Sigmoid colon (tissue), 7 donors: ENCODE results near the gene PANK4. TPM values are rescaled to one million over a fixed set of nuclear protein-coding genes. Genes with fewer than 3 reads are reported as not detected.

Experiments
- DNase-seq: peaks from one replicate; pipeline ENCODE4 v3.0.0-alpha.2; 2019
- H3K27ac ChIP-seq, 4 donors: fragments of 200-600 bp; sonication (generic); one replicate each; pipeline ENCODE4 v1.5.1; 2016 to 2019; ENCODE audit warnings: mild to moderate bottlenecking in 1 of 4
- H3K27me3 ChIP-seq, 3 donors: fragments of 200-600 bp; sonication (generic); one replicate each; pipeline ENCODE4 v1.5.1; 2019; ENCODE audit warnings: mild to moderate bottlenecking in 1 of 3
- H3K36me3 ChIP-seq, 4 donors: fragments of 200-600 bp; sonication (generic); one replicate each; pipeline ENCODE4 v1.5.1; 2016 to 2019
- H3K4me1 ChIP-seq, 4 donors: fragments of 200-600 bp; sonication (generic); one replicate each; pipeline ENCODE4 v1.5.1; 2017 to 2019
- H3K4me3 ChIP-seq, 4 donors: fragments of 200-600 bp; sonication (generic); one replicate each; pipeline ENCODE4 v1.5.1; 2017 to 2019; ENCODE audit warnings: mild to moderate bottlenecking in 2 of 4, moderate library complexity in 1 of 4
- H3K9me3 ChIP-seq, 4 donors: fragments of 200-600 bp in 3 of 4; sonication (generic) in 3 of 4; one replicate each; pipeline versions ENCODE4 v1.5.1 to v1.6.1; 2013 to 2019
- CTCF ChIP-seq, 4 experiments: fragments of 450-650 bp in 3 of 4; fragments of 200-600 bp in 1 of 4; IDR thresholded peaks; one replicate each; pipeline ENCODE4 v1.5.1; 2016 to 2019; ENCODE audit warnings: antibody characterized with exemption in 4 of 4, mild to moderate bottlenecking in 3 of 4, moderate library complexity in 2 of 4
- EP300 ChIP-seq, 4 donors: sonication (generic); formaldehyde crosslinking; IDR thresholded peaks; one replicate each; pipeline ENCODE4 v1.6.1; 2017; ENCODE audit warnings: antibody characterized with exemption in 4 of 4
- POLR2A ChIP-seq, 2 donors: fragments of 450-650 bp; IDR thresholded peaks; one replicate each; pipeline ENCODE4 v1.6.1; 2016; ENCODE audit warnings: antibody characterized with exemption in 2 of 2, mild to moderate bottlenecking in 2 of 2, moderate library complexity in 2 of 2
- POLR2AphosphoS5 ChIP-seq, 4 donors: sonication (generic); formaldehyde crosslinking; IDR thresholded peaks; one replicate each; pipeline ENCODE4 v1.6.1; 2017; ENCODE audit warnings: antibody characterized with exemption in 4 of 4
- WGBS, 2 donors: extraction: QIAGEN DNeasy Blood & Tissue Kit; methylation state at CpG; one replicate each; pipeline ENCODE4 v1.1.7; 2013; 5-methylcytosine and 5-hydroxymethylcytosine counted together
- intact Hi-C: fragments of 100-400 bp; cut with DNase I; formaldehyde crosslinking; loops from one replicate; pipeline ENCODE4 v1.15.1; 2023
- polyA plus RNA-seq, 3 donors: library from polyadenylated mRNA; stranded (reverse); fragments of 200-250 nt; gene quantifications; one replicate each; pipeline ENCODE4 v1.2.3, GENCODE V29; 2013
- total RNA-seq, 4 donors: library from RNA; depleted of rRNA; stranded (reverse); fragments of >200 nt; gene quantifications; one replicate each; pipeline ENCODE4 v1.1.0, GENCODE V29; 2016
- donor health status: healthy with polysubstance abuse.
- donor health status: Bipolar disorder and iron deficiency.
- donor health status: healthy.

Gene PANK4
- total and polyA plus RNA-seq, 7 donors, result 11.4 to 37.7 (median 25.4) TPM

GRCh38 chr1:2516124-2516523 lies 10.3 kb downstream of the PANK4 start:
- H3K36me3 ChIP-seq, result peaks cover 84 to 100% (median 94%) of the 10 kb centered on the region in 4 donors
- H3K9me3 ChIP-seq, result no peaks in the 10 kb centered on the region
- no peaks in the 10 kb centered on the region for H3K4me1 ChIP-seq
- WGBS, 2 donors, result 92 to 97% methylated on average over 17 of the region's 17 CpGs
- no peak for DNase-seq
- H3K27ac ChIP-seq, result no peak overlapping the region
- TF ChIP-seq CTCF (IDR thresholded peaks at IDR 0.05) (no peak), EP300 (IDR thresholded peaks at IDR 0.05) (no peak), POLR2A (IDR thresholded peaks at IDR 0.05) (no peak), POLR2AphosphoS5 (IDR thresholded peaks at IDR 0.05) (no peak)
- H3K27me3 ChIP-seq, result no peaks in the 10 kb centered on the region
- intact Hi-C loops, result no loop called here
- no peak overlapping the region for H3K4me3 ChIP-seq

DNA sequence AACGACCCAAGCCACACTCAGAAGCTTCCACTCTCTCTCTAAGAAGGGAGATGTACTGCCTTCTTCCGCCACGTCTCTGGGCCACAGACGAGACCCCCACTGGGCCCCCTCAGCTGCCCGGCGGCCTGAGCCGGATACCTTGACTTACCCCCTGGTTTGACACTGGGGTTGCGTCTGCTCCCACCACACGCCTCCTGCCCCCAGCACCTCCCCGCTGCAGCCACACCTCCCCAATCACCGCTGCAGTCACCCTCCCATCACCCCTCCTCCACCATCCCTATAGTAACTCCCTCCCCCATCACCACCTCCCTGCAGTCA lies 10.7 kb downstream of the PANK4 start:
- 92 to 96% methylated on average over 11 of the region's 11 CpGs for WGBS, 2 donors
- TF ChIP-seq POLR2A (IDR thresholded peaks at IDR 0.05) (no peak), EP300 (IDR thresholded peaks at IDR 0.05) (no peak), CTCF (IDR thresholded peaks at IDR 0.05) (no peak), POLR2AphosphoS5 (IDR thresholded peaks at IDR 0.05) (no peak)

DNA sequence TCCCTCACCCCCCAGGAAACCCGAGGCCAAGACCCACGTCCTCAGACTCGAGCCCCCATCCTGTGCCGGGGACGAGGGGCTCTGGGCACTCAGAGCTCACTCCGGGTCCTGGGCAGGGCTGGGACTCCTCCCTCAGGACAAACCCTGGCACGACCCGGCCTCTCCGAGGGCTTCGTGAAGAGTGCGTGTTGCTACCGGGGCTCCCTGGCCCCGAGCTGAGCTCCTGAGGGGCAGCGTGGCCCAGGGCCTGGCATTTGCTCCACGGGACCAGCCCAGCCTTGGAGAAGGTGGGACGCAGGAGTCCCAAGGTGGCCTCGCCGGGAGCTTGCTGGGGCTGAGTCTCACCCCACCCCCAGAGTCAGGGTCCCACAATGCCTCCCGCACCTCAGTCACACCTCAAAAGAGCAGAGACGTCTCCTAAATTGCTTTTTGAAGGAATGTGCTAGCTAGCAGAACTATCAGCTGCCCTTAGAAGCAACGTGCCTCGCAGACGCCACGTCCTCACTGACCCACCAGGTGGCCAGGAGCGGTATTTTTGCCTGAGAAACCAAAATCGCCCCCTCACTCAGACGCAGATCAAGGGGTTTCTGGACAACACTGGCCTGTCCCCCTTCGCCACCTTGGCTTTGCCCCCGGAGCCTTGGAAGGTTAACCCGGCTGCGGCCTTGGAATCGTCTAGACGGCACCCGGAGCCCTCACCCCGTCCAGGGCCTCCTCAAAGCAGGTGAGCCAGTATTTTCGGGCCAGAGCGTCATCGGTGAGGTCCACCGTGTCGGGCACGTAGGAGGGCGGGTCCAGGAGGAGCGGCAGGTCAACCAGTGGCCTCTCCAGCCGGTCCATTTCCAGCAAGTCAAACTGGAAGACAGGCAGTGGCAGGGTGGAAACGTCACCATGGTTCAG lies 11.3 kb downstream of the PANK4 start:
- intact Hi-C loops, result no loop called here
- H3K4me1 ChIP-seq, result no peaks in the 10 kb centered on the region
- no peaks in the 10 kb centered on the region for H3K9me3 ChIP-seq
- 93 to 95% methylated on average over 45 of the region's 45 CpGs for WGBS, 2 donors
- DNase-seq, result no peak
- peaks cover 86 to 100% (median 95%) of the 10 kb centered on the region in 4 donors for H3K36me3 ChIP-seq
- no peak overlapping the region for H3K4me3 ChIP-seq
- TF ChIP-seq POLR2AphosphoS5 (IDR thresholded peaks at IDR 0.05), result no peak
- TF ChIP-seq CTCF (IDR thresholded peaks at IDR 0.05), result no peak
- TF ChIP-seq EP300 (IDR thresholded peaks at IDR 0.05), result no peak
- TF ChIP-seq POLR2A (IDR thresholded peaks at IDR 0.05), result no peak
- H3K27ac ChIP-seq, result no peak overlapping the region
- no peaks in the 10 kb centered on the region for H3K27me3 ChIP-seq

More for the DNA sequence above, 10.7 kb downstream of the PANK4 start:
- H3K27ac ChIP-seq, result no peak overlapping the region
- H3K27me3 ChIP-seq, result no peaks in the 10 kb centered on the region
- intact Hi-C loops, result no loop called here
- H3K9me3 ChIP-seq, result no peaks in the 10 kb centered on the region
- H3K36me3 ChIP-seq, result peaks cover 84 to 100% (median 95%) of the 10 kb centered on the region in 4 donors
- H3K4me1 ChIP-seq, result no peaks in the 10 kb centered on the region
- no peak for DNase-seq
- H3K4me3 ChIP-seq, result no peak overlapping the region

GRCh38 chr1:2513939-2514652 lies 12.3 kb downstream of the PANK4 start:
- TF ChIP-seq POLR2AphosphoS5 (IDR thresholded peaks at IDR 0.05) (no peak), POLR2A (IDR thresholded peaks at IDR 0.05) (no peak), CTCF (IDR thresholded peaks at IDR 0.05) (no peak)
- intact Hi-C loops, result no loop called here
- Histone ChIP-seq H3K4me1 (no peaks in the 10 kb centered on the region), H3K4me3 (no peak overlapping the region), H3K27ac (no peak overlapping the region), H3K36me3 (peaks cover 87 to 100% (median 94%) of the 10 kb centered on the region in 4 donors), H3K27me3 (no peaks in the 10 kb centered on the region), H3K9me3 (no peaks in the 10 kb centered on the region)
- DNase-seq, result no peak
- 95% methylated on average over 43 of the region's 43 CpGs for WGBS, 2 donors
